HEK293T (cell line): Measurements from ENCODE around the gene AHNAK.

Source experiments
- ARNT ChIP-seq: fragments of 450-650 bp; IDR thresholded peaks from 2 replicates; pipeline ENCODE4 v1.6.1; 2017; ENCODE audit warnings: mild to moderate bottlenecking
- BHLHE40 ChIP-seq: fragments of 450-650 bp; IDR thresholded peaks from 2 replicates; pipeline ENCODE4 v1.6.1; 2016; ENCODE audit warnings: mild to moderate bottlenecking, moderate library complexity, borderline replicate concordance
- ELF4 ChIP-seq: fragments of 450-650 bp; IDR thresholded peaks from 2 replicates; pipeline ENCODE4 v1.6.1; 2017; ENCODE audit warnings: antibody characterized with exemption
- FOXA1 ChIP-seq: fragments of 450-650 bp; IDR thresholded peaks from 2 replicates; pipeline ENCODE4 v1.6.1; 2016; ENCODE audit warnings: mild to moderate bottlenecking
- FOXK2 ChIP-seq: fragments of 450-650 bp; IDR thresholded peaks from 2 replicates; pipeline ENCODE4 v1.6.1; 2016; ENCODE audit warnings: mild to moderate bottlenecking
- FOXM1 ChIP-seq: fragments of 450-650 bp; IDR thresholded peaks from 2 replicates; pipeline ENCODE4 v1.6.1; 2017; ENCODE audit warnings: mild to moderate bottlenecking, borderline replicate concordance
- L3MBTL2 ChIP-seq: fragments of 450-650 bp; conservative IDR thresholded peaks from 2 replicates; pipeline ENCODE4 v1.6.1; 2016; ENCODE audit warnings: mild to moderate bottlenecking
- NFRKB ChIP-seq: fragments of 450-650 bp; IDR thresholded peaks from 2 replicates; pipeline ENCODE4 v1.6.1; 2016; ENCODE audit warnings: mild to moderate bottlenecking, moderate library complexity
- PKNOX1 ChIP-seq: fragments of 450-650 bp; IDR thresholded peaks from 2 replicates; pipeline ENCODE4 v1.6.1; 2016
- SP1 ChIP-seq: fragments of 450-650 bp; IDR thresholded peaks from 2 replicates; pipeline ENCODE4 v1.6.1; 2017
- TARDBP ChIP-seq: fragments of 450-650 bp; IDR thresholded peaks from 2 replicates; pipeline ENCODE4 v1.6.1; 2016
- ZNF384 ChIP-seq: fragments of 450-650 bp; IDR thresholded peaks from 2 replicates; pipeline ENCODE4 v1.6.1; 2016

GRCh38 chr11:62383822-62384221 lies 162.8 kb downstream of the AHNAK start:
- no peak for TF ChIP-seq NFRKB
- no peak for TF ChIP-seq SP1
- no peak; the same call in 1 of the 2 replicates for TF ChIP-seq ZNF384
- no peak for TF ChIP-seq TARDBP
- no peak for TF ChIP-seq FOXA1
- TF ChIP-seq FOXM1 = no peak
- TF ChIP-seq FOXK2 = no peak
- TF ChIP-seq ELF4 = no peak
- no peak for TF ChIP-seq L3MBTL2
- TF ChIP-seq PKNOX1 = no peak
- no peak for TF ChIP-seq ARNT
- no peak for TF ChIP-seq BHLHE40
